K562 (cell line): ENCODE results near the gene ST6GAL1. TPM values are rescaled to one million over a fixed set of nuclear protein-coding genes. Genes with fewer than 3 reads are reported as not detected.

Source experiments
- ATAC-seq: fragments of 200-7000 bp; cut with Tn5 transposase; 3 replicates; pipeline ENCODE4 v1.9.1; 2020; ENCODE audit warnings: moderate library complexity
- BruUV-seq: library from RNA; stranded (reverse); fragments of 400-500 nt; replicated peaks from 2 replicates; lab custom pipeline; 2021; lab: Mats Ljungman, UMichigan
- CTCF ChIA-PET: fragments of 300-600 bp; formaldehyde crosslinking; extraction: SDS; loops from one replicate; lab custom pipeline; 2021; ENCODE audit warnings: low intra/inter-chr PET ratio; lab: Yijun Ruan, JAX
- POLR2A ChIA-PET: fragments of 300-600, 350-650 bp; sonication (Branson Sonifier 250); formaldehyde crosslinking; extraction: SDS; loops from one replicate; lab custom pipeline; 2021; ENCODE audit warnings: antibody characterized with exemption, inconsistent platforms; lab: Yijun Ruan, JAX
- DNase-seq, 4 experiments: peaks; one replicate each; pipeline versions ENCODE4 v3.0.0 to v3.0.0-alpha.2; 2011 to 2018; ENCODE audit warnings: low spot score in 3 of 4, mixed read lengths in 3 of 4; ENCODE audit errors: extremely low read depth in 1 of 4
- FAIRE-seq: peaks from 2 replicates; lab custom pipeline; 2011; peaks lifted over from hg19 to GRCh38; lab: Jason Lieb, UNC
- H2AFZ ChIP-seq: 2 replicates; pipeline ENCODE4 v1.6.0; 2011; ENCODE audit warnings: low read depth, low read length, control low read depth, inconsistent platforms
- H3K27ac ChIP-seq: fragments of 200-600 bp; 3 replicates; pipeline ENCODE4 v1.8.0; 2011; ENCODE audit warnings: low read depth, mild to moderate bottlenecking, control low read depth, inconsistent platforms, low read length, moderate library complexity, mixed read lengths; ENCODE audit errors: extremely low read depth
- H3K27me3 ChIP-seq, 2 experiments: fragments of 300-600 bp in 1 of 2; 2 replicates in 1 of 2; 3 replicates in 1 of 2; pipeline versions ENCODE4 v1.6.0 to v1.8.0; 2011; ENCODE audit warnings: inconsistent platforms in 2 of 2, low read length in 2 of 2, mild to moderate bottlenecking in 1 of 2, mixed read lengths in 1 of 2, moderate library complexity in 1 of 2; ENCODE audit not compliant: control insufficient read depth in 2 of 2, insufficient read depth in 2 of 2
- H3K36me3 ChIP-seq: fragments of 300-600 bp; 3 replicates; pipeline ENCODE4 v1.8.0; 2011; ENCODE audit warnings: mild to moderate bottlenecking, low read length, inconsistent platforms; ENCODE audit not compliant: control insufficient read depth, insufficient read depth
- H3K4me1 ChIP-seq, 2 experiments: fragments of 200-600 bp in 1 of 2; replicated peaks in 1 of 2; 2 replicates in 1 of 2; 3 replicates in 1 of 2; pipeline versions ENCODE4 v1.5.1 to v1.8.0; 2011; ENCODE audit warnings: inconsistent platforms in 2 of 2, low read length in 2 of 2, mild to moderate bottlenecking in 1 of 2, mixed read lengths in 1 of 2, moderate library complexity in 1 of 2; ENCODE audit not compliant: control insufficient read depth in 2 of 2, insufficient read depth in 2 of 2
- H3K4me2 ChIP-seq: 2 replicates; pipeline ENCODE4 v1.6.1; 2011; ENCODE audit warnings: low read length, control low read depth, inconsistent platforms, mixed read lengths; ENCODE audit not compliant: insufficient read depth
- H3K4me3 ChIP-seq: fragments of 200-600 bp; sonication (generic), shearing (Covaris generic); 2 replicates; pipeline ENCODE4 v1.5.1; 2016; ENCODE audit warnings: control low read depth, inconsistent platforms
- H3K79me2 ChIP-seq: fragments of 200-600 bp; 3 replicates; pipeline ENCODE4 v1.8.0; 2011; ENCODE audit warnings: low read length, inconsistent platforms; ENCODE audit not compliant: control insufficient read depth, insufficient read depth
- H3K9ac ChIP-seq, 2 experiments: 2 replicates each; pipeline versions ENCODE4 v1.6.0 to v1.6.1; 2011; ENCODE audit warnings: low read depth in 2 of 2, low read length in 2 of 2, control low read depth in 1 of 2, inconsistent platforms in 1 of 2, mild to moderate bottlenecking in 1 of 2, mixed read lengths in 1 of 2; ENCODE audit not compliant: insufficient read depth in 1 of 2
- H3K9me1 ChIP-seq: one replicate; pipeline ENCODE4 v1.6.0; 2011; ENCODE audit warnings: inconsistent platforms, mild to moderate bottlenecking, low read length, moderate library complexity; ENCODE audit not compliant: control insufficient read depth, insufficient read depth
- H3K9me3 ChIP-seq: replicated peaks from 2 replicates; pipeline ENCODE4 v1.5.1; 2011; ENCODE audit warnings: low read depth, low read length, inconsistent platforms; ENCODE audit not compliant: control insufficient read depth, insufficient read depth
- H4K20me1 ChIP-seq: replicated peaks from 2 replicates; pipeline ENCODE4 v1.6.1; 2011; ENCODE audit warnings: low read length, inconsistent platforms, mixed read lengths; ENCODE audit not compliant: control insufficient read depth, insufficient read depth
- NRF1 ChIP-seq, 2 experiments: fragments of 450-650 bp; IDR thresholded peaks in 1 of 2; conservative IDR thresholded peaks in 1 of 2; 2 replicates each; pipeline ENCODE4 v1.6.1; 2014; ENCODE audit warnings: mild to moderate bottlenecking in 2 of 2
- RAD21 ChIP-seq, 2 experiments: fragments of 250-450 bp in 1 of 2; fragments of 450-650 bp in 1 of 2; sonication (Bioruptor Pico) in 1 of 2; formaldehyde crosslinking in 1 of 2; IDR thresholded peaks in 1 of 2; conservative IDR thresholded peaks in 1 of 2; 2 replicates each; pipeline versions ENCODE4 v1.4.0 to v1.8.0; 2020 to 2022; ENCODE audit warnings: mild to moderate bottlenecking in 2 of 2, moderate library complexity in 1 of 2
- RBFOX2 ChIP-seq: fragments of 200-400 bp; formaldehyde crosslinking; IDR thresholded peaks from 2 replicates; pipeline ENCODE4 v1.6.1; 2017; ENCODE audit warnings: low read depth, mild to moderate bottlenecking, low read length, moderate library complexity
- ZBTB7A ChIP-seq: IDR thresholded peaks from 2 replicates; pipeline ENCODE4 v1.6.1; 2011; ENCODE audit warnings: low read depth, mild to moderate bottlenecking, low read length, moderate library complexity, borderline replicate concordance; ENCODE audit not compliant: control insufficient read depth
- ZNF143 ChIP-seq: sonication (generic); formaldehyde crosslinking; IDR thresholded peaks from 2 replicates; pipeline ENCODE4 v1.9.0; 2022; ENCODE audit warnings: mild to moderate bottlenecking, missing genetic modification reagents
- WGBS: fragments of 100-300 bp; shearing (Covaris generic); methylation state at CpG from one replicate; pipeline ENCODE4 v1.1.6; 2016; ENCODE audit warnings: low coverage, mixed read lengths; ENCODE audit not compliant: insufficient coverage; ENCODE audit errors: missing lambda C conversion rate; 5-methylcytosine and 5-hydroxymethylcytosine counted together
- in situ Hi-C: fragments of 300-500 bp; cut with MboI; formaldehyde crosslinking; loops from 4 replicates; pipeline ENCODE4 v1.15.0; 2018; ENCODE audit warnings: inconsistent platforms, mixed read lengths
- intact Hi-C: fragments of 100-400 bp; cut with micrococcal nuclease; formaldehyde crosslinking; loops from 2 replicates; pipeline ENCODE4 v1.14.2; 2022
- polyA plus RNA-seq, 8 experiments: library from polyadenylated mRNA; depleted of rRNA in 4 of 8; stranded (reverse) in 5 of 8; unstranded in 3 of 8; fragments of >200 nt; fragmentation: Nextera tagmentation in 2 of 8; fragmentation: Illumina TruSeq in 1 of 8; extraction: Ambion mirVana in 2 of 8; extraction: Trizol in 1 of 8; gene quantifications; 2 replicates each; pipeline versions ENCODE4 v1.2.1 to v1.2.3, GENCODE V29; 2011 to 2014; ENCODE audit warnings: inconsistent platforms in 1 of 8, missing spikeins in 1 of 8
- total RNA-seq, 7 experiments: library from RNA; depleted of rRNA in 6 of 7; stranded (reverse); fragments of >200 nt in 6 of 7; fragmentation: Illumina TruSeq in 2 of 7; extraction: Trizol in 2 of 7; gene quantifications; 2 replicates each; pipeline versions ENCODE4 v1.2.1 to v1.2.3, GENCODE V29; 2011 to 2021; ENCODE audit warnings: low replicate concordance in 1 of 7
- TF ChIP-seq, protein P1 (sequence below): fragments of 450-650 bp; IDR thresholded peaks from 2 replicates; pipeline ENCODE4 v1.7.0; 2016; ENCODE audit warnings: borderline replicate concordance
- TF ChIP-seq, protein P2 (sequence below): fragments of 450-650 bp; IDR thresholded peaks from 2 replicates; pipeline ENCODE4 v1.6.1; 2016

Gene ST6GAL1
- total and polyA plus RNA-seq, 9 of the 15 experiments (the other 6 are each of a cell fraction or from before 2014, with no cell fraction given), result 31.9 to 145 (median 71.0) TPM

DNA sequence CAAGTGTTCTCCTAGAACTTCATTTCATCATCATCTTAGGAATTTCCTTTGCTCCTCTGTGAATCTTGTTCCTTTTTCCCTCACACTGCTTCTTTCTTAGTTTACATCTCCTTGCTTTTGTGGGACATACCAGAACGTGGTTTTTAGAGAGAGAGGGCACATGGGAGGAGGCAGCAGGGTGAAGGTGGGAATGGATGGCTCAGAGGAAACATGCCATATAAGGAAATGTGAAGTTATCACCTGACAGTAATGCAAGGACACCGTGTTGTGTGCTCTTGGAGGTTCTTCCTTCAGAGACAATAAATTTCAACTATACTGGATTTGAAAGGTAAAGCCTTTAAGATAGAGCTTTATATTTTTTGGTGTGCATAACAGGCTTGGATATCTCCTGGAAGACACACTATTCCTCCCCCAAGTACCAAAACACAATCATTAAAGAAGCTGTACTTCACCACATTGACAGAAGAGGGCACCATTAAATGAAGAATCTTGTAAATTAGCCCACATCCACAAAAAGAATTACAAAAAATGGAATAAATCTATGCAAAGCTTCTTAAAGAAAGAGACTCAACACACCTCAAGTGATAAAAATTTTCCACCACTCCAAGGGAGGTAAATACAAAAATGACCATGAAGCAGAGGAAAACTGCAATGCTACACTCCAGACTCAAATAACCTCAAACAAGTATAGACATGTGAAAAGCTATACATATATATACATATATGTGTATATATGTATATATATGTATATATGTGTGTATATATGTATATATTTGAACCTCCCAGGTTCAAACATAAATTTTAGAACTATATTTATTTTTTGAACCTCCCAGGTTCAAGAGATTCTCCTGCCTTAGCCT is 182.8 kb downstream of the ST6GAL1 start (continued):
- TF ChIP-seq NRF1 (conservative IDR thresholded peaks at IDR 0.05 in 1 of 2, IDR thresholded peaks at IDR 0.05 in 1 of 2) (no peak), ZNF143 (CRISPR knock-in tag) (no peak), ZBTB7A (no peak), RAD21 (CRISPR knock-in tag; conservative IDR thresholded peaks at IDR 0.05 in 1 of 2, IDR thresholded peaks at IDR 0.05 in 1 of 2) (peak; percentile 57 to 64), RBFOX2 (no peak)

- in situ Hi-C loops, result no loop called here
These were observed 184.2 kb downstream of the ST6GAL1 start for GRCh38 chr3:187114511-187114910.

More at GRCh38 chr3:187114511-187114910, 184.2 kb downstream of the ST6GAL1 start:
- ATAC-seq, result no peak
- intact Hi-C loops, result loop anchor here (10.0 kb wide), 2 partner anchors 180 to 600 kb away; partner anchors contain the start of gene MASP1
- TF ChIP-seq, protein P1, sequence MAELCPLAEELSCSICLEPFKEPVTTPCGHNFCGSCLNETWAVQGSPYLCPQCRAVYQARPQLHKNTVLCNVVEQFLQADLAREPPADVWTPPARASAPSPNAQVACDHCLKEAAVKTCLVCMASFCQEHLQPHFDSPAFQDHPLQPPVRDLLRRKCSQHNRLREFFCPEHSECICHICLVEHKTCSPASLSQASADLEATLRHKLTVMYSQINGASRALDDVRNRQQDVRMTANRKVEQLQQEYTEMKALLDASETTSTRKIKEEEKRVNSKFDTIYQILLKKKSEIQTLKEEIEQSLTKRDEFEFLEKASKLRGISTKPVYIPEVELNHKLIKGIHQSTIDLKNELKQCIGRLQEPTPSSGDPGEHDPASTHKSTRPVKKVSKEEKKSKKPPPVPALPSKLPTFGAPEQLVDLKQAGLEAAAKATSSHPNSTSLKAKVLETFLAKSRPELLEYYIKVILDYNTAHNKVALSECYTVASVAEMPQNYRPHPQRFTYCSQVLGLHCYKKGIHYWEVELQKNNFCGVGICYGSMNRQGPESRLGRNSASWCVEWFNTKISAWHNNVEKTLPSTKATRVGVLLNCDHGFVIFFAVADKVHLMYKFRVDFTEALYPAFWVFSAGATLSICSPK, result no peak
- TF ChIP-seq, protein P2, sequence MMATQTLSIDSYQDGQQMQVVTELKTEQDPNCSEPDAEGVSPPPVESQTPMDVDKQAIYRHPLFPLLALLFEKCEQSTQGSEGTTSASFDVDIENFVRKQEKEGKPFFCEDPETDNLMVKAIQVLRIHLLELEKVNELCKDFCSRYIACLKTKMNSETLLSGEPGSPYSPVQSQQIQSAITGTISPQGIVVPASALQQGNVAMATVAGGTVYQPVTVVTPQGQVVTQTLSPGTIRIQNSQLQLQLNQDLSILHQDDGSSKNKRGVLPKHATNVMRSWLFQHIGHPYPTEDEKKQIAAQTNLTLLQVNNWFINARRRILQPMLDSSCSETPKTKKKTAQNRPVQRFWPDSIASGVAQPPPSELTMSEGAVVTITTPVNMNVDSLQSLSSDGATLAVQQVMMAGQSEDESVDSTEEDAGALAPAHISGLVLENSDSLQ, result peak; percentile 70
- H3K9ac ChIP-seq, result no peak overlapping the region
- no peak for FAIRE-seq
- H3K4me2 ChIP-seq, result no peak overlapping the region
- CTCF ChIA-PET, result interaction anchor here (0.7 to 2.1 kb wide), 2 partner anchors 50 to 205 kb away, joined by 3 to 13 read pairs; no protein-coding TSS in a partner anchor
- H3K9me1 ChIP-seq, result no peaks in the 10 kb centered on the region
- H3K4me3 ChIP-seq, result no peak overlapping the region
- H3K36me3 ChIP-seq, result no peaks in the 10 kb centered on the region
- DNase-seq, result no peak
- POLR2A ChIA-PET, result no interaction called here
- H3K79me2 ChIP-seq, result no peaks in the 10 kb centered on the region
- no peaks in the 10 kb centered on the region; a peak in 1 of 5 replicates for H3K4me1 ChIP-seq
- 49% methylated on average over 2 of the region's 2 CpGs for WGBS
- no peaks in the 10 kb centered on the region for H3K9me3 ChIP-seq
- no peak overlapping the region for H2AFZ ChIP-seq
- H4K20me1 ChIP-seq, result no peaks in the 10 kb centered on the region
- no peak overlapping the region for H3K27ac ChIP-seq
- BruUV-seq, result no TSS peak
- H3K27me3 ChIP-seq, result no peaks in the 10 kb centered on the region
